Neural cell (in vitro differentiated cells): ENCODE measurements around the gene TFDP1.

Experiments used
- EP300 ChIP-seq: fragments of 450-650 bp; conservative IDR thresholded peaks from 2 replicates; pipeline ENCODE4 v1.6.1; 2014; ENCODE audit warnings: antibody characterized with exemption, mild to moderate bottlenecking, moderate library complexity; ENCODE audit not compliant: poor library complexity, severe bottlenecking
- RAD21 ChIP-seq: fragments of 450-650 bp; conservative IDR thresholded peaks from 2 replicates; pipeline ENCODE4 v1.6.1; 2014; ENCODE audit warnings: antibody characterized with exemption, mild to moderate bottlenecking, moderate library complexity
- TF ChIP-seq, protein P1 (sequence below): fragments of 450-650 bp; IDR thresholded peaks from 2 replicates; pipeline ENCODE4 v1.5.1; 2014; ENCODE audit warnings: antibody characterized with exemption, mild to moderate bottlenecking, moderate library complexity; ENCODE audit not compliant: poor library complexity, severe bottlenecking

DNA sequence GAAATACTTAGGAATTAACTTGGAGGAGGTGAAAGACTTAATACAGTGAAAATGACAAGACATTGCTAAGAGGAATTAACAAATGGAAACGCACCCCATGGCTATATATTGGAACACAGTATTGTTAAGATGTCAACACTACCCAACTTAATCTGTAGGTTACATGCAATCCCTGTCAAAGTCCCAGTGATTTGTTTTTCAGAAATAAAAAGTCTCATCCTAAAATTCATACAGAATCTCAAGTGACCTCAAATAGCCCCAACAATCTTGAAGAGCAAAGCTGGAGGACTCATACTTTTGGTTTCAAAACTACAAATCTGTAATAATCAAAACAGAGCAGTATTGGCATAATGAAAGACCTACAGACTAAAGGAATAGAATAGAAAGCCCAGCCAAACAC is 60.2 kb downstream of the TFDP1 start:
- TF ChIP-seq, protein P1, sequence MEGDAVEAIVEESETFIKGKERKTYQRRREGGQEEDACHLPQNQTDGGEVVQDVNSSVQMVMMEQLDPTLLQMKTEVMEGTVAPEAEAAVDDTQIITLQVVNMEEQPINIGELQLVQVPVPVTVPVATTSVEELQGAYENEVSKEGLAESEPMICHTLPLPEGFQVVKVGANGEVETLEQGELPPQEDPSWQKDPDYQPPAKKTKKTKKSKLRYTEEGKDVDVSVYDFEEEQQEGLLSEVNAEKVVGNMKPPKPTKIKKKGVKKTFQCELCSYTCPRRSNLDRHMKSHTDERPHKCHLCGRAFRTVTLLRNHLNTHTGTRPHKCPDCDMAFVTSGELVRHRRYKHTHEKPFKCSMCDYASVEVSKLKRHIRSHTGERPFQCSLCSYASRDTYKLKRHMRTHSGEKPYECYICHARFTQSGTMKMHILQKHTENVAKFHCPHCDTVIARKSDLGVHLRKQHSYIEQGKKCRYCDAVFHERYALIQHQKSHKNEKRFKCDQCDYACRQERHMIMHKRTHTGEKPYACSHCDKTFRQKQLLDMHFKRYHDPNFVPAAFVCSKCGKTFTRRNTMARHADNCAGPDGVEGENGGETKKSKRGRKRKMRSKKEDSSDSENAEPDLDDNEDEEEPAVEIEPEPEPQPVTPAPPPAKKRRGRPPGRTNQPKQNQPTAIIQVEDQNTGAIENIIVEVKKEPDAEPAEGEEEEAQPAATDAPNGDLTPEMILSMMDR = no peak
- TF ChIP-seq RAD21 (no peak), EP300 (no peak)
